ENCODE results near the gene IDI2.
"Not testable (repeated sequence)": the region's sequence is repeated elsewhere in the genome, so short reads cannot be mapped to it uniquely, and the experiment has no call there.

IDI2 gene

DNA sequence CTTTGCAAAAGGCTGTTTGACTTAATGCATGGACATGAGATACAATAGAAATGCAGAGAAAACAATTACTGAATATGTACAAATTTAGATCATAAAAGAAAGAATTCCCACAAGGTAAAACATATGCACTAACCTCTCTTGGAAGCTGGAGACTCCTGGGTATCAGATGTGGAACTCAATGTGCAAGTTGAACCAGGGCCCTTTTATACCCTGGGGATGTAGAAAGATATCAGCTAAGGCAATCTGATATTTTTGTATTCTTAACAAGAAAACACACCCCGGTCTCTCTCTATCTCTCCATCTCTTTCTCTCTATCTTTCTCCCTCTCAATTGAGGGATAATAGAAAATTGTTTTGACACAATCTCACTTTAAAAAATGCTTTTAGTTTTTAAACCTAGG is at the start of gene IDI2:
TSS of gene IDI2 (minus strand) at position 177 of the 400 bp plus-strand sequence. CDS start 1,136 bp downstream, outside the sequence.
- DNase-seq (ENCODE audit: low spot score), result no peak

DNA sequence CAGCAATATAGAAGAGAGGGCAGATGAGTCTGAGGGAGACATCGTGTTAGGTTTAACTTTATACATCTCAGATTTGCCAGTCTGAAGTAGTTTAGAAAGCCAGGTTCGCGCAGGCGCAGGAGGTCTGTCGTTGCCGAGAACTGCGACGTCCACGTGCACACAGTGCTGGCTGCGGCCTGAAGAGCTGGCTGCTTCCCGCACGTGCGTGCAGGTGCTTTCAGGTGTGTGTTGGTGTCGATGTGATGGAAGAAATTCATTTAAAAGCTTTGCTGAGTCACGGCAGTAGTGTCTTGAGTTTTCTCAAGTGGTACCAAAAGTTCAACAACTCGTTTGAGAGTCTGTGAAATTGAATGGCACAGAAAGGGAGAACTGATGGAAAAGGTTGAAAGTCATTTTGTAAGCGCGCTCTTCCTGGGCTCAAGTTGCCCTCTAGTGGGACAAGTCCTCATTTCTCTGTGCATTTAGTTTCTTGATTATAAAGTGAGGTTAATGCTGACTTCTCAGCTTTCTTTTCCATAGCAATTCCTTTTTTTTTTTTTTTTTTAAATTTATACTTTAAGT is 49.2 kb upstream of the IDI2 start:
- DNase-seq (ENCODE audit: low spot score), result no peak

DNA sequence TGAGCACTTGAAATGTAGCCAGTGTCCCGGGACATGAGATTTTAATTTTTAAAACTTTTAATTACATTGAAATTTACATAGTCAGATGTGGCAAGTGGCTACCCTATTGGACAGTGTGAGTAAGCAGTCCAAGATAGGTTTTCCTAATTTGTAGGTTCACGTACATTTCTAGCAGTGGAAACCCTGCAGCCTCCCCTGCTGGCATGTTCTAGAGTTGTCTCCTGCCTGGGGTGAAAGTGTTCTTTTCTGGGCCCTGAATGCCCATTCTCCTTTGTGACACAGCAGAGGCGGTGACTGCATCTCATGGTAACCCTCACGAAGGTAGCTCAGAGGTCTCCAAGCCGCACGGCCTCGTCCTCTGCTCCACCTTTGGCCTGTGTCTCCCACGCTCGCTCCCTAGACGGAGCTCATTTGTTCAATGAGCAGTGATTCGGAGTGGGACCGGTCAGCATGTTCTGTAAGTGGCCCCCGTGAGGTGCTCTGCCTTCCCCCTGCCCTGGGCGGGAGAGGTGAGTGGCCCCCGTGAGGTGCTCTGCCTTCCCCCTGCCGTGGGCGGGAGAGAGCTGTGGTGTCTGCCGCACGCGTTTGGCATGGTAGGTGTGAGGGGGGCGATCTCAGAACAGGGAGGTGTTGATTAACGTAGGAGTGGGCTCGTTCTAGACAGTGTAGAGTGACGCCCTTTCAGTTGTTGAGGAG is 48.5 kb upstream of the IDI2 start:
- no peak for DNase-seq (ENCODE audit: low spot score)

DNA sequence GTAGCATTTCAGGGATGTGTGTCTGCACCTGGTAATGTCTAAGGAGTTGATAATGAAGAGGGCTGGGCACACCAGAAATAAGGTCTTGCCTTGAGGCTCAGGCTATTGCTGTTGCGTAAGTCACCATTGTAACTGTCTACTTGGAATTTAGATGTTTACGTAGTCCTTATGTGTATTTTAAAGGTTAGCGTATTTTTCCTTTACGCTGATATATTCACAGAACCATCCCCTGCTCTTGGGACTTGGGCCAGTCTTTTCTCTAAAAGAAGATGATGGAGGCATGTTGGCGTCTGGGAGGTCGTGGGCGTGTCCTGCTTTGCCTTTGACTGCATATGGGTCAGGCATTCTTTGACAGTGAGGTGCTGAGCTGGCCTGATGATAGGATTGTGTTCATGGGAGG is 45.3 kb upstream of the IDI2 start:
- DNase-seq (ENCODE audit: low spot score), result peak; percentile 26

DNA sequence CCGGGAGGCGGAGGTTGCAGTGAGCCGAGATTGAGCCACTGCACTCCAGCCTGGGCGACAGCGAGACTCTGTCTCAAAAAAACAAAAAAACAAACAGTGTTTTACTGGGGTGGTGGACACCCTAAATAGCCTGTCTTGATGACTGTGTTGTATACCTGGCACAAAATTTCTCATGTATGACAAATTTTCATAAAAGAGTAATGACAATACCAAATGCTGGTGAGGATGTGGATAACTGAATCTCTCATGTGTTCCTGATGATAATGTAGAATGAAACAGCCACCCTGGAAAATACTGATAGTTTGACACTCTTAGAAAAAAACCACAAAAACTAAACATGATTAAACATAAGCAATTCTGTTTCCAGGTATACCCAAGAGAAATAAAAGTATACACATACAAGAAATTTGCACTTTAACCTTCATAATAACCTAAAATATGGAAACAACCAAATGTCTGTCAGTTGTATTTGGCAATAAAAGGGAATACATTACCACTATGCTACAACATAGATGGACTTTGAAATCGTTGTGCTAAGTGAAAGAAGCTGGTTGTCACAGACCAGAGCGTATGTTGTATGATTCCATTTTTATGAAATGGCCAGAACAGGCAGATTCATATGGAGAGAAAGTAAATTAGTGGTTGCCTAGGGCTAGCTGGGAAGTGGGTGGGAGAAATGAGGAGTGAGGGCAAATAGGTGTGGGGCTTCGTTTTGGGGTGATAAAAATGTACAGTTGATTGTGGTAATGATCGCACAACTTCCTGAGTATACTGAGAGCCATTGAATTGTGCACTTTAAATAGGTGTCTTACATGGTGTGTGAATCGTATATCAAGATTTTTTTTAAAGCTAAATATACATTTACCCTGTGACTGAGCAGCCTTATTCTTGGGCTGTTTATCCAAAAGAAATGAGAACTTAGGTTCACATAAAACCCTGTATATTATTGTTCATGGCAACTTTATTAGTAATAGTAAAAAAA is 43.0 kb upstream of the IDI2 start:
- no peak for DNase-seq (ENCODE audit: low spot score)

DNA sequence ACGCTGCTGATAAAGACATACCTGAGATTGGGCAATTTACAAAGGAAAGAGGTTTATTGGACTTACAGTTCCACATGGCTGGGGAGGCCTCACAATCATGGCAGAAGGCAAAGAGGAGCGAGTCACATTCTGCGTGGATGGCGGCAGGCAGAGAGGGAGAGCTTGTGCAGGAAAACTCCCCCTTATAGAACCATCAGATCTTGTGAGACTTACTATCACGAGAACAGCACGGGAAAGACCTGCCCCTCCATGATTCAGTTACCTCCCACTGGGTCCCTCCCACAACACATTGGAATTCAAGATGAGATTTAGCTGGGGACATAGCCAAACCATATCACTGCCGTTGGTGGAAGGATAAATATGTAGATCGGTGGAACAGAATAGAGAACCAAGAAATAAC is 41.1 kb upstream of the IDI2 start:
- DNase-seq (ENCODE audit: low spot score), result not testable (repeated sequence)

DNA sequence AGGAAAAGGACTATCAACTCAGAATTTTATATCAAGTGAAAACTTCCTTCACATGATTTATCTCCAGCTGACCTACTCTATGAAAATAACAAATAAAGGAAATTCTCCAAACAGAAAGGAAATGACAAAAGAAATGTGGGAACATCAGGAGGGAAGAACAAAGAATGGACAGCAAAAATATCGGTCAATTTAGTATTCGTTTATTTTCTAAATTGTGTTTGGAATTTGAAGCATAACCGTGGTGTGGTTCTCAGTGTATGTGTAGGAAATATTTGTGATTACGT is 39.2 kb upstream of the IDI2 start:
- DNase-seq (ENCODE audit: low spot score), result no peak

DNA sequence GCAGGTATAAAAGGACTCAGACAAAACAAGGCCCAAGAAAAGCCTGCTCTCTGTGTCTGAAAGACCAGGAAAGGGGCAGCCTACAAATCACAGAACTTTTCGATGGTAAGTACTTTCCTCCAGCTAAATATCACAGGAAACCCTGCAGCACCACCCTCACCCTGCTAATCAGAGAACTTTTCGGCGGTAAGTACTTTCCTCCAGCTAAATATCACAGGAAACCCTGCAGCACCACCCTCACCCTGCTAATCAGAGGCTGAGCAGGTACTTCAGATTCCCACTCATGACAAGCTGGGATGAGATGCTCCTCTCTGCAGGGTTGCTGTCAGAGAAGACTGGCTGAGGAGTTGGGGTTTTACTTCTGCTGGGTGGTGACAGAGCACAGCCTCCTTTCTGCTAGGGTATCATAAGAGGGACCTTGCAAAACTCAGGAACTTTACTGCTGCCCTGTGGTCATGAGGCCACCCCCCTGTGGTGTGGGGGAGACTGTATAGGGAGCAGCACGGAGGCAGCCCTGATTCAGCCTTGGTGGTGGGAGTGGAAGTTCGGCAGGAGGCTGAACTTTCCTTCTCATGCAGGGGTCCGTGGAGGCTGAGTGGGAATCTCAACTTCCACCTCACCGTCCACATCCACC is 37.7 kb upstream of the IDI2 start:
- no peak for DNase-seq (ENCODE audit: low spot score)

DNA sequence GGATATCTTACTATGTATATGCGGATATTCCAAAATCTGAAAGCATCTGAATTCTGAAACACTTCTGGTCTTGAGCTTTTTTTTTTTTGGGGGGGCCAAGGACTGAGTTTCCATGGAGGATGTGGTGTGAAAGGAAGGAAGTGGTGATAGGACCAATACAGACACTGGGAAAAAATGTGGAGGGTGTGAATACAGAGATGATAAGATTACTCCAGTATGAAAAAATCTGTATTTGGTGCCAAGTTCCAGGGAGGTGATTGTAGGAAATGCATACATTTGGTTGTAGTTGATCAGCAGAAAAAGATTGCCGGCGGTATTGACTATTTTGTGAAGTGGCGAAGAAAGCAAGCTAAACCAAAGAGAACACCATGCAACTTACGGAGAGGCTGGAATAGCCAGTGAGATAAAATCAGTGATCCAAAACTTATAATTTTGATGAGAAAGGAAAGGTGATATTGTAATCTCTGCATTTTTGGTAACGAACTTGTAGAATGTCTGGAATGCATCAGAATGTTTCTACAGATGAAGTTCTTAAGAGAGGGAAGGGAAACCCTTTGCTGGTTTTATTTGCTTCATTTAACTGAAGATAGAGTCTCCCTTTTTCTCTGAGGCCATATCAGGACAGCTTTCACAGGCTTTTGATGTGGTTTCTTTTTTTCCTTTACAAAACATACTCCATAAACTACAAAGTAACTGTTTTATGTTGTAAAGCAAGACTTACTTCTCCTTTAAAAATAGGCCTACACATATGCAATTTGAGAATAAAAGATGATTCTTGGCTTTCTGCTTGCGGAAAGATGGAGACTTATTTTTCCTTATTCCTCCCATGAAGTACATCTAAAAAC is 36.5 kb upstream of the IDI2 start:
- no peak for DNase-seq (ENCODE audit: low spot score)

DNA sequence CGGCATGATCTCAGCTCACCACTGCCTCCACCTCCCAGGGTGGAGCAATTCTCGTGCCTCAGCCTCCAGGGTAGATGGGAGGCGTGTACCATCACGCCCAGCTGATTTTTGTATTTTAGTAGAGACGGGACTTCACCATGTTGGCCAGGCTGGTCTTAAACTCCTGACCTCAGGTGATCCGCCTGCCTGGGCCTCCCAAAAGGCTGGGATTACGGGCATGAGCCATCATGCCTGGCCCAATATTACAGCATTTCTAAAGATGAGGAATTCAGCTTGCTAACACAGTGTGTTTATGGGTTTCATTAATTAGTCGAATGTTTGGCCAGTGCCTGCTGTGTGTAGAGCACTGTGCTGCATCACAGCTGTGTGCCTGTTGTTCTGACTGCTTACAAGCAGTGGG is 34.2 kb upstream of the IDI2 start:
- DNase-seq (ENCODE audit: low spot score), result no peak

DNA sequence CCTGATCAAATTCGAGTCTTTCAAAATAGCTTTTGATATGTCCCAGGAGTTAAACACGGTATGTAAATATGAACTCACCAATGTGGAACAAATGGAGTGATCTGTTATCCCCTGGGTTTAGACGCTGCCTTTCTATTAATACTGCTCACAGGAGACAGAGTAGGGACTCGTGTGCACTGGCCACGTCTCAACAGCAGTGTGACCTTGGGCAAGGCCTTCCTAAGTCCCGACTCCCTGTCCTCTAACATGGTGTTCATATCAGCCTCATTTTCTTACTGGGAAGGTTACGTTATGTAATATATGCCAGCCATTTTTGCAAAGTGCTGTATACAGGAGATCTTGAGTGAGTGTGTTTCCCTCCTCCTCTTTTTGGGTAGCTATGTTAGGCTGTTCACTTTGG is 32.4 kb upstream of the IDI2 start:
- no peak for DNase-seq (ENCODE audit: low spot score)

DNA sequence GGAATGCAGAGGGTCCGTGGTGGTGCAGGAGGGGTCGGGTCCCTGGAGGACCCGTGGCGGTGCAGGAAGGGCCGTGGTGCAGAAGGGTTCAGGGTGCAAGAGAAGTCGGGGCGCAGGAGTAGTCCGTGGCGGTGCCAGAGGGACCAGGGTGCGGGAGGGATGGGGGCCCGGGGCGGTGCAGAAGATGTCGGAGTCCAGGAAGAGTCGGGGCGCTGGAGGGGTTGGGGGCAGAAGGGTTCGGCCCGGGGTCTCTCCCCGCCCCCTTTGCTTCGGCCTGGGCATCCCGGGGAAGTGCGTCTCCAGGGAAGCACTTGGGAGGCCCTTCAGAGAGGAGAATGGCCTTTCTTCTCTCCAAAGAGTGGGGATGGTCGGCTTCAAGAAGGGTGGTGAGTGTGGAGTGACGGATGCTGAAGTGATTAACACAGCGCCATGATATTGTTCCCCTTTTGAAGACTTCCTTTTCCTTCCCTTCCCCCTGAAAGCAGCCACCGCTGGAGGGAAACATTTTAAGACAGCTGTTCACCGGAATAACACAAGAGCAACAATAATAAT is 31.5 kb upstream of the IDI2 start:
- peak; percentile 28 for DNase-seq (ENCODE audit: low spot score)

DNA sequence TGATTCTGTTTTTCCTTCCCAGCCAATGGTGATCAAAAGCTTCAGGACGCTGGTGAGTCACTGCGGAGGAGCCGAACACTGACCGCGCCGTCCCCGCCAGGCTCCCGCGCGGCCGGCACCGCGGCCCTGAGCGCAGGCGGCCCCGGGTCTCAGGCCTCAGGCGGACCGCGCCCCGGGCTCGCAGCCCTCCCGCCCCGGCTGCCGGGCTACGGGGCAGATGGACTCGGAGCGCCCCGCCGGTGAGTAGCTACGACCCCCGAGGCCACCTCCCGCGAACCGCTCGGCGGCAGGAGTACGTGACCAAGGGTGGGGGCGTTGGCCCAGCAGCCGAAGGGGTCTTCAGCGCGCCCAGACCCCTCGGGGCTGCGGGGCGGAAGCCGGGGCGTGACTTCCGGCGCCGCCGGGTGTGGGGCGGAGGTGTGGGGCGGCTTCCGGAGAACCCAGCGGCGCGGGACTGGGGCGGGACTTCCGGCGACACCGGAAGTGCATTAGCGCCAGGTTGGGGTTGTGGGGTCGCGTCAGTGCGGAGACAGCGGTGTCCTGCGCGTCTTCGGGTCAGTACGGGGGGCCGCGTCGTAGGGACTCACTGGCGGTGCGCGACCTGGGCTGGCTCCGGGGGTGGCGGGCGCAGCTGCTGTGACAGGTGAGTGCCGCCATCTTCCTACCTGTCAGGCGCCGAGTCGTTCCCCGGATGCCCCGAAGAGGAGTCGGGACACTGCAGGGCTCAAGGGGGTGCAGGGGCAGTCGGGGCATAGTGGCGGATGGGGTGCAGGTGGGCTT is 30.9 kb upstream of the IDI2 start, which contains the start of gene WDR37:
TSS of gene WDR37 (plus strand) at position 60 of the 780 bp plus-strand sequence. CDS start 15,771 bp downstream, outside the sequence.
- peak; percentile 95 for DNase-seq (ENCODE audit: low spot score)

DNA sequence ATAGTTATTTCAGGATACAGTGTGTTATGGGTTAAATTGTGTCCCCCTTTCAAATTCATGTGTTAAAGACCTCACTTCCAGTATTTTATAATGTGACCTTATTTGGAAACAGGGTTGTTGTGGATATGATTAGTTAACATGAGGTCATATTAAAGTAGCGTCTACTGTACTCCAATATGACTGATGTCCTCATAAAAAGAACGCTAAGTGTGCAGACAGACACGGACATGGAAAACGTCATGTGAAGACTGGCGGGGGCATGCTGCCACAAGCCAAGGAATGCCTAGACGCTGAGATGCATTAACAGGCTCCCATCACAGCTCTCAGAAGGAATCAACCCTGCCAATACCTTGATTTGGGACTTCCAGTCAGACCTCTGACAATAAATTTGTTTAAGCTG is 29.0 kb upstream of the IDI2 start:
- DNase-seq (ENCODE audit: low spot score), result no peak

DNA sequence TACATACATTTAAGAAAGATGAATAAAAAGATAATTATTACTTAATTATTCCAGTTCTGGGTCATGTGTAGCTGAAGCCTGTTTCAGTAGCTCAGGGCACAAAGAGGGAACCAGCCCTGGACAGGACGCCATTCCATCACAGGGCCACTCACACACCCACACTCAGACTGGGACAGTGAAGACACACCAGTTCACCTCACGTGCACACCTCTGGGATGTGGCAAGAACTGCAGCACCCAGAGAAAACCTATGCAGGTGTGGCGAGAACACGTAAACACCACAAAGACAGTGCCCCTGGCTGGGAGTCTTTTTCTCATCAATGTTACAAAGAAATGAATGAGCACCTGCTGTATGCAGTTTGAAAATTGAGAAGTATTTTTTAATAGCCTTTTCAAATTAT is 24.9 kb upstream of the IDI2 start:
- DNase-seq (ENCODE audit: low spot score), result no peak

DNA sequence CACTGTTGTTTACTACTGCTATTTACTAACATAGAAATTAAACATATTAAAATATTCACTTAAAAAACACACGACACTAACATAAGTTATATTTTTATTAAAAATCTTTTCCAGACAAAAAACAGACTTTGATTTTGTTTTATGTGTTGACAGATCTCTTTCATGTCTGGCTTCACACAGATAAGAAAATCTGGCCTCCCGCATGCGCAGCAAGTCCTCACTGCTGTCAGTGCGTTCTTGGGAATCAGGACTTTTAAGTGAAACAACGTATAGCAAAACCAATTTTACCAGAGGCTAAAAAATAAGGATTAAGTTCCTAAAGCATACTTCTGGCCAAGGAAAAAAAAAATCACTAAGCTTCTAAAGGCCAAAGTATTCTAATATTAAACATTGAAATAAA is 24.5 kb upstream of the IDI2 start:
- DNase-seq (ENCODE audit: low spot score), result no peak

DNA sequence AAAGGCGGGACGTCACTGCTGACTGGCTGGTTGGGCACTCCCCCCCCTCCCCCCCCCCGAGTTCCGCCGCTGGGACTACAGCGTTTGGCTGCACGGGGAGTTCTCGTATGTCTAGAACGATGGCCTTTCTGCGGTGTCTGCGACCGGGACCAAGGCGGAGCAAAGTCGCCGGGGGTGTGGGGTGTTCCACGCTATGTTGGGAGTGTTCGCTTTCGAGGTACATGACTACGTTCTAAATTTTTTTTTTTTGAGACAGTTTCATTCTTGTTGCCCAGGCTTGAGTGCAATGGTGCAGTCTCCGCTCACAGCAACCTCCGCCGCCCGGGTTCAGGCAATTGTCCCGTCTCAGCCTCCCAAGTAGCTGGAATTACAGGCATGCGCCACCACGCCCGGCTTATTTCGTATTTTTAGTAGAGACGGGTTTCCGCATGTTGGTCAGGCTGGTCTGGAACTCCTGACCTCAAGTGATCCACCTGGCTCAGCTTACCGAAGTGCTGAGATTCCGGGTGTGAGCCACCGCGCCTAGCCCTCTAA is 23.8 kb upstream of the IDI2 start:
- DNase-seq (ENCODE audit: low spot score), result no peak

DNA sequence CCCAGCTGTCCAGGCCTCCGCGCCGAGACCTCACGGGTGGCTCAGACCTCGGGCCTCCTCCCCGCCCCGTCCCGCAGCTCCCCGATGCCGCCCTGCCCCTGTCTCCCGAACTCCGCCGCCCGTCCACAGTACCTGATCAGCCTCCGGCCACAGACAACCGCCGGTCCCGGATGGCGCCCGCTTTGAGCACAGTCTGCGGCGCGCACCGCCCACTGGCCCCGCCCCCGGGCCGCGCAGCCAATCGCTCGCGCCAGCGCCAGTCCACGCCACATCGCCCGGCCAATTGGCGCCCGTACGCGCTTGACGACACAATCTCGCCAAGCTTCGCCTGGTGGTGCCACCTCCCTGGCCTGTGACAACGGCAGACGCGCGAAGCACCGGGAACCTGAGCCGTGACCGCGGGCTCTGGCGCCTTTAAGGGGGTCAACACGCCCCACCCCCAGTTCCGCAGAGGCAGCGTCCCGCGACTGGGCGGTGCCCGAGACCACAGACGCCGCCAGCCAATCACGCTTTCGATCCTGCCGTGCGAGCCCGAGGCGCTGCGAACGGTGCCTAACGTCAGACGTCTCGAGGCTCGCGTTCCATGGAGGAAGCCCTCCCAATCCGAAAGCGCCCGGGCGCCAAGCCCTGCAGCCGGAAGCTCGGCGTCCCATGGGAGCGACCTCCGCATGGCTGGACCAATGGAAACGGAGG is 23.2 kb upstream of the IDI2 start, which contains the start of gene IDI1:
TSS of gene IDI1 (minus strand) at position 388 of the 693 bp plus-strand sequence. CDS start at position 272, 116 bp downstream.
- peak; percentile 98 for DNase-seq (ENCODE audit: low spot score)

DNA sequence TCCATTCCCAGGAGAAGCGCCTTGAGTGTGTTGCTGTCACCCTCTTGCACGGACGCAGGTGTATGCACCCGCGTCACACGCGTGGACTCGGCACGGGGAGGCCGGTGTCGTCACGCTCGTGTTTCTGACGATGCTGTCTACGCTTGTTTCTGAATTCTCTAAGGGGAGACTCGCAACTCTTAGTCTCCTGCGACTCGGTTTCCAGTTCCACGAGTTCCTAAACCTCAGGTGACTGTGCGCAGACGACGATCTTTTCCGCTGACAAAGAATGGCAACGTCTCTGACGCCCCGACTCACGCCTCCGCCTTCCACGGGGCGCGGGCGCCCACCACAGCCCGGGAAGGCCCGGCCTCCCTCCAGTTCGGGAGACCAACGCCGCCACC is 22.7 kb upstream of the IDI2 start:
- DNase-seq (ENCODE audit: low spot score), result no peak
